ENCODE data around the gene PNPLA4. TPM values are rescaled to one million over a fixed set of nuclear protein-coding genes. Genes with fewer than 3 reads are reported as not detected.

The PNPLA4 gene
- total and polyA plus RNA-seq, 2 of the 4 experiments (the other 2 are of a cell fraction), result 14.3 to 15.7 TPM

Small RNA genes within 50 kb of the gene (microRNA-seq; reads per million reads assigned to microRNA genes)
- not detected for gene AC005296.1 (ENCODE audit: insufficient read depth, insufficient read length)

Small RNA genes within 50 kb of the gene (small RNA-seq; reads per million reads assigned to genes)
- gene AC005296.1, result 0 reads per million in 5 experiments

Other genes starting within 250 kb of the PNPLA4 start
- gene VCX, start 84.2 kb downstream of the PNPLA4 start, total RNA-seq (2012; rRNA removed), result not detected in 2 replicates
- gene VCX, start 84.2 kb downstream of the PNPLA4 start, polyA plus RNA-seq (2012; rRNA removed), result not detected in 2 replicates
- not detected in 2 replicates for gene VCX2, start 243.9 kb upstream of the PNPLA4 start, total RNA-seq (2012; rRNA removed)
- gene VCX2, start 243.9 kb upstream of the PNPLA4 start, polyA plus RNA-seq (2012; rRNA removed), result not detected in 2 replicates